WTC11 (cell line): ENCODE data around the gene MEIS1. TPM values are rescaled to one million over a fixed set of nuclear protein-coding genes. Genes with fewer than 3 reads are reported as not detected.

ENCODE experiments used
- ATAC-seq: fragments of 200-7000 bp; cut with Tn5 transposase; 2 replicates; pipeline ENCODE4 v1.10.0; 2021; ENCODE audit warnings: mild to moderate bottlenecking, moderate library complexity
- CTCF ChIA-PET: fragments of 300-600 bp; sonication (Branson Sonifier 250); formaldehyde crosslinking; loops from one replicate; lab custom pipeline; 2021; ENCODE audit warnings: antibody characterized with exemption; lab: Charles Lee
- POLR2A ChIA-PET: fragments of 350-600 bp; sonication (Branson Sonifier 250); formaldehyde crosslinking; loops from one replicate; lab custom pipeline; 2021; ENCODE audit warnings: antibody characterized with exemption; lab: Charles Lee
- DNase-seq: peaks from one replicate; pipeline ENCODE4 v3.0.0; 2021; ENCODE audit warnings: low spot score
- H3K27ac Mint-ChIP-seq: 2 replicates; pipeline ENCODE4 v1.8.0; 2021; ENCODE audit warnings: mixed read lengths
- H3K27me3 Mint-ChIP-seq: 2 replicates; pipeline ENCODE4 v1.8.0; 2021; ENCODE audit warnings: low read depth, mild to moderate bottlenecking, moderate library complexity, mixed read lengths
- H3K36me3 Mint-ChIP-seq: 2 replicates; pipeline ENCODE4 v1.8.0; 2021; ENCODE audit warnings: mixed read lengths
- H3K4me1 Mint-ChIP-seq: 2 replicates; pipeline ENCODE4 v1.8.0; 2022; ENCODE audit warnings: mixed read lengths
- H3K4me3 Mint-ChIP-seq: 2 replicates; pipeline ENCODE4 v1.8.0; 2021; ENCODE audit warnings: mild to moderate bottlenecking, moderate library complexity, mixed read lengths
- H3K9me3 Mint-ChIP-seq: 2 replicates; pipeline ENCODE4 v1.8.0; 2021; ENCODE audit warnings: mixed read lengths
- AFF4 ChIP-seq: sonication (generic); formaldehyde crosslinking; IDR thresholded peaks from 2 replicates; pipeline ENCODE4 v1.8.1; 2023; ENCODE audit warnings: mild to moderate bottlenecking, missing genetic modification reagents, borderline replicate concordance
- ATF1 ChIP-seq: sonication (generic); formaldehyde crosslinking; IDR thresholded peaks from 2 replicates; pipeline ENCODE4 v1.8.1; 2023; ENCODE audit warnings: mild to moderate bottlenecking, moderate library complexity, missing genetic modification reagents
- ELF4 ChIP-seq: sonication (generic); formaldehyde crosslinking; IDR thresholded peaks from 2 replicates; pipeline ENCODE4 v1.8.1; 2022; ENCODE audit warnings: low read depth, mild to moderate bottlenecking, moderate library complexity, missing genetic modification reagents
- GABPB1 ChIP-seq: sonication (generic); formaldehyde crosslinking; IDR thresholded peaks from 2 replicates; pipeline ENCODE4 v1.8.1; 2023; ENCODE audit warnings: mild to moderate bottlenecking, missing genetic modification reagents
- IRF1 ChIP-seq: sonication (generic); formaldehyde crosslinking; IDR thresholded peaks from 2 replicates; pipeline ENCODE4 v1.8.0; 2023; ENCODE audit warnings: missing genetic modification reagents
- JAZF1 ChIP-seq: fragments of 250-450 bp; sonication (Bioruptor Pico); IDR thresholded peaks from 2 replicates; pipeline ENCODE4 v1.9.0; 2021; ENCODE audit warnings: moderate library complexity, mild to moderate bottlenecking, inconsistent platforms
- KAT7 ChIP-seq: sonication (generic); formaldehyde crosslinking; IDR thresholded peaks from 2 replicates; pipeline ENCODE4 v1.8.1; 2023; ENCODE audit warnings: missing genetic modification reagents, mild to moderate bottlenecking, borderline replicate concordance
- NFE2L1 ChIP-seq: sonication (generic); formaldehyde crosslinking; IDR thresholded peaks from 2 replicates; pipeline ENCODE4 v1.8.1; 2023; ENCODE audit warnings: missing genetic modification reagents
- NFYB ChIP-seq: sonication (generic); formaldehyde crosslinking; conservative IDR thresholded peaks from 2 replicates; pipeline ENCODE4 v1.8.0; 2022; ENCODE audit warnings: low read depth, missing genetic modification reagents
- NR1H2 ChIP-seq: sonication (generic); formaldehyde crosslinking; IDR thresholded peaks from 2 replicates; pipeline ENCODE4 v1.9.0; 2021; ENCODE audit warnings: mild to moderate bottlenecking, moderate library complexity, missing genetic modification reagents
- SMAD4 ChIP-seq: sonication (generic); formaldehyde crosslinking; IDR thresholded peaks from 2 replicates; pipeline ENCODE4 v1.8.0; 2022; ENCODE audit warnings: mild to moderate bottlenecking, missing genetic modification reagents
- SP1 ChIP-seq: sonication (generic); formaldehyde crosslinking; conservative IDR thresholded peaks from 2 replicates; pipeline ENCODE4 v1.8.1; 2022; ENCODE audit warnings: missing genetic modification reagents
- TEAD1 ChIP-seq: sonication (generic); formaldehyde crosslinking; IDR thresholded peaks from 2 replicates; pipeline ENCODE4 v1.8.0; 2022; ENCODE audit warnings: mild to moderate bottlenecking, missing genetic modification reagents
- ZNF138 ChIP-seq: sonication (generic); formaldehyde crosslinking; conservative IDR thresholded peaks from 2 replicates; pipeline ENCODE4 v1.8.1; 2022; ENCODE audit warnings: mild to moderate bottlenecking, moderate library complexity, missing genetic modification reagents
- ZNF416 ChIP-seq: fragments of 250-450 bp; sonication (Bioruptor Pico); IDR thresholded peaks from 2 replicates; pipeline ENCODE4 v1.9.0; 2021; ENCODE audit warnings: mild to moderate bottlenecking, inconsistent platforms
- ZNF425 ChIP-seq: fragments of 250-450 bp; sonication (Bioruptor Pico); conservative IDR thresholded peaks from 2 replicates; pipeline ENCODE4 v1.9.0; 2021; ENCODE audit warnings: mild to moderate bottlenecking
- ZSCAN18 ChIP-seq: fragments of 250-450 bp; sonication (Bioruptor Pico); IDR thresholded peaks from 2 replicates; pipeline ENCODE4 v2.1.2; 2022; ENCODE audit warnings: mild to moderate bottlenecking, moderate library complexity
- total RNA-seq: library from RNA; stranded (reverse); gene quantifications from 3 replicates; pipeline ENCODE4 v1.2.3, GENCODE V29; 2021
- TF ChIP-seq, protein P1 (sequence below): sonication (generic); formaldehyde crosslinking; IDR thresholded peaks from 2 replicates; pipeline ENCODE4 v1.8.1; 2022; ENCODE audit warnings: low read depth, mild to moderate bottlenecking, moderate library complexity, missing genetic modification reagents, borderline replicate concordance
- TF ChIP-seq, protein P2 (sequence below): sonication (generic); formaldehyde crosslinking; IDR thresholded peaks from 2 replicates; pipeline ENCODE4 v1.8.0; 2022; ENCODE audit warnings: mild to moderate bottlenecking, missing genetic modification reagents

MEIS1 gene
- total RNA-seq, 1 experiment from 2014 or later = 0.48 TPM

DNA sequence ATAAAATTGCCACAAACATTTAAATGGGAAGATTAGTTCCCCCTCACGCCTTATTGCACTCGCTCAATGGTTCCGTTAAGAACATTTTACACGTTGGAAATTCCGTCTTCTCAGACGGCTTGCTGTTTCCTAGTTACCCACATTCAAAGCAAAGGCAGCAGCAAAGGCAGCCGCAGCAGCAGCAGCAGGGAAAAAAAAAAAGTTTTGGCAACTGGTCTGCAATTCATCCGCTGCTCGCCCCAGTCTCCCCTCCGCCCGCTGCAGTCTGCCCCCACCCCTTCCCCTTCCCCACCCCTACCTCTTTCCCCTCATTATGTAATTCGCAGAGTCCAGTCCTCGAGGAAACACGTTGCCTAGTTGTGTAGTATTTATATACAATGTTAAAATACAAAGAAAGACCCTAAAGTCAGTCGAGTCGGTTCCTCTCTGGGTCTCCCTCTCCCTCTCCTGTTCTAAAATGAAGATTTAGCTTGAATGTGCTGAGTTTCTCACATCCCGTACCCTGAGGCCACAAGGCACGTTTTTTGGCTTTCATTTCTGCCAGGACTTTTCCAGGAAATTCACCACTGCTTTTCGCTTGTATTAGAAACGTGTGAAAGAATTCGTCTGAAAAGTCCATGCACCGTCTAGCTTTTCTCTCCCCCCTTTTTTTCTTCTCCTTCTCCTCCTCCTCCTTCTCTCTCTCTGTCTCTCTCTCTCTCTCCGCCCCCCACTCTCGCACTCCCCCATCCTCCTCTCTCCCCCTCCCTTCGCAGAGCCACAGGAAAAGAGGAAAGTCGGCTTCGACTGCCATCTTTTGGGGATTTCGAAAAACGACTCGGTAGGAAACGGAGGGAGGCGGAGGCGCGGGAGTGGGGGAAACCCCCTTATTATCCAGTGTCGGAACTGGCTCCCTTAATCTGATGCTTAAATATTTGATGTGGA, 140.0 kb downstream of the MEIS1 start:
- POLR2A ChIA-PET = interaction anchor here (0.6 kb wide), 1 partner anchor 161 kb away, joined by 3 read pairs; no protein-coding TSS in a partner anchor
- peak overlapping the region; percentile 82 for H3K4me3 Mint-ChIP-seq

More for the DNA sequence above, 140.0 kb downstream of the MEIS1 start:
- Mint-ChIP-seq H3K27ac (no peak overlapping the region; the same call in 1 of the 2 replicates), H3K4me1 (peaks cover 39% of the 10 kb centered on the region), H3K9me3 (no peaks in the 10 kb centered on the region), H3K36me3 (no peaks in the 10 kb centered on the region), H3K27me3 (peaks cover 17% of the 10 kb centered on the region)
- ATAC-seq (peak; percentile 14), DNase-seq (peak; percentile 79)
- CTCF ChIA-PET = interaction anchor here (0.6 to 7.1 kb wide), 15 partner anchors 8 to 954 kb away, joined by 3 to 81 read pairs (median 4); partner anchors contain the start of gene MEIS1
- TF ChIP-seq TEAD1 (CRISPR knock-in tag) (no peak), NFYB (no peak), ZNF425 (no peak), IRF1 (CRISPR knock-in tag) (no peak), SMAD4 (CRISPR knock-in tag) (no peak), ZNF138 (CRISPR knock-in tag) (no peak), SP1 (no peak), NFE2L1 (CRISPR knock-in tag) (no peak), ATF1 (CRISPR knock-in tag) (no peak), NR1H2 (CRISPR knock-in tag) (no peak), ZSCAN18 (CRISPR knock-in tag) (no peak), AFF4 (CRISPR knock-in tag) (no peak), ZNF416 (no peak), ELF4 (CRISPR knock-in tag) (no peak), GABPB1 (CRISPR knock-in tag) (no peak), KAT7 (CRISPR knock-in tag) (no peak), JAZF1 (CRISPR knock-in tag) (no peak)
- TF ChIP-seq, protein P1, sequence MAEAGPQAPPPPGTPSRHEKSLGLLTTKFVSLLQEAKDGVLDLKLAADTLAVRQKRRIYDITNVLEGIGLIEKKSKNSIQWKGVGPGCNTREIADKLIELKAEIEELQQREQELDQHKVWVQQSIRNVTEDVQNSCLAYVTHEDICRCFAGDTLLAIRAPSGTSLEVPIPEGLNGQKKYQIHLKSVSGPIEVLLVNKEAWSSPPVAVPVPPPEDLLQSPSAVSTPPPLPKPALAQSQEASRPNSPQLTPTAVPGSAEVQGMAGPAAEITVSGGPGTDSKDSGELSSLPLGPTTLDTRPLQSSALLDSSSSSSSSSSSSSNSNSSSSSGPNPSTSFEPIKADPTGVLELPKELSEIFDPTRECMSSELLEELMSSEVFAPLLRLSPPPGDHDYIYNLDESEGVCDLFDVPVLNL (CRISPR knock-in tag) = no peak
- TF ChIP-seq, protein P2, sequence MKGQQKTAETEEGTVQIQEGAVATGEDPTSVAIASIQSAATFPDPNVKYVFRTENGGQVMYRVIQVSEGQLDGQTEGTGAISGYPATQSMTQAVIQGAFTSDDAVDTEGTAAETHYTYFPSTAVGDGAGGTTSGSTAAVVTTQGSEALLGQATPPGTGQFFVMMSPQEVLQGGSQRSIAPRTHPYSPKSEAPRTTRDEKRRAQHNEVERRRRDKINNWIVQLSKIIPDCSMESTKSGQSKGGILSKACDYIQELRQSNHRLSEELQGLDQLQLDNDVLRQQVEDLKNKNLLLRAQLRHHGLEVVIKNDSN = no peak
